ENCODE results near the gene ATP8B4. TPM values are rescaled to one million over a fixed set of nuclear protein-coding genes. Genes with fewer than 3 reads are reported as not detected.

The ATP8B4 gene
- total RNA-seq, 5 donors from 2014 or later (not counting 1 experiment from before 2014, with no cell fraction given), result 0.72 to 2.4 (median 1.3) TPM

DNA sequence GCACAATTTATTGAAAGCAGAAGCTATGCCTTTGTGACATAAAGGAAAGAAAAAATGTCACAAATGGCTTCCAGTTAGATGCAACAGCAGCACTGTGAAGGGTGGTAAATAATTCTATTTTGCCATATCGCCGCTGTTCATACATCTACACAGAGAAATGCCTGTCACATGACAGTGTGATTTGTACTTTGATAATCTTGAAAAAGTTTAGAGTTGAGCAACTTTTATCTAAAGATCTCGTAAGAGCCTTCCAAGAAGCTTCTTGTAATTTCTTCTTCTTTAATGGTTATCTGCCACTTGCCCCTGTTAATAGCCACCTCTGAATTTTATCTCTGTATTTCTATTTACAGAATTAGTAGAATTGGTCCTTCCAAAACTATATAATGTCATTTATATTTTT, 192.3 kb downstream of the ATP8B4 start:
- no peak for ATAC-seq (replicated peaks in 1 of 4)

GRCh38 chr15:49923671-49924070, 195.4 kb downstream of the ATP8B4 start:
- peaks cover 0 to 5% of the 10 kb centered on the region in 2 donors for H3K27me3 Mint-ChIP-seq
- DNase-seq (no peak), ATAC-seq (replicated peaks in 1 of 4) (no peak)
- Histone ChIP-seq H3K4me1 (ENCODE audit: control insufficient read depth in 1 of 2, extremely low read depth in 1 of 2, insufficient read depth in 2 of 2, low read length in 2 of 2) (no peaks in the 10 kb centered on the region), H3K9me3 (no peaks in the 10 kb centered on the region), H3K27me3 (replicated peaks in 1 of 2; ENCODE audit: control insufficient read depth in 2 of 2, extremely low read depth in 1 of 2, insufficient read depth in 2 of 2, low read length in 1 of 2) (no peaks in the 10 kb centered on the region), H3K4me3 (ENCODE audit: control insufficient read depth in 1 of 2, extremely low read depth in 1 of 2, low read length in 1 of 2) (no peak overlapping the region), H3K36me3 (ENCODE audit: control insufficient read depth in 2 of 2, extremely low read depth in 1 of 2, insufficient read depth in 1 of 2, low read length in 1 of 2) (no peaks in the 10 kb centered on the region), H3K27ac (ENCODE audit: low read length) (no peak overlapping the region)
- H3K36me3 Mint-ChIP-seq, result no peaks in the 10 kb centered on the region
- CTCF ChIA-PET, result no interaction called here
- no peaks in the 10 kb centered on the region for H3K4me1 Mint-ChIP-seq
- POLR2A ChIA-PET, result no interaction called here
- H3K27ac Mint-ChIP-seq, result no peak overlapping the region
- 90% methylated on average over 2 of the region's 2 CpGs for WGBS (ENCODE audit: insufficient coverage)
- H3K4me3 Mint-ChIP-seq, result no peak overlapping the region
- H3K9me3 Mint-ChIP-seq, result no peaks in the 10 kb centered on the region

More for the DNA sequence above, 192.3 kb downstream of the ATP8B4 start:
- no peak overlapping the region for H3K27ac Mint-ChIP-seq
- no peaks in the 10 kb centered on the region for H3K4me1 Mint-ChIP-seq
- WGBS (ENCODE audit: insufficient coverage), result no CpG with 5 or more reads among the region's 3 CpGs
- Histone ChIP-seq H3K4me3 (ENCODE audit: control insufficient read depth in 1 of 2, extremely low read depth in 1 of 2, low read length in 1 of 2) (no peak overlapping the region), H3K27me3 (replicated peaks in 1 of 2; ENCODE audit: control insufficient read depth in 2 of 2, extremely low read depth in 1 of 2, insufficient read depth in 2 of 2, low read length in 1 of 2) (no peaks in the 10 kb centered on the region), H3K36me3 (ENCODE audit: control insufficient read depth in 2 of 2, extremely low read depth in 1 of 2, insufficient read depth in 1 of 2, low read length in 1 of 2) (no peaks in the 10 kb centered on the region), H3K9me3 (no peaks in the 10 kb centered on the region), H3K4me1 (ENCODE audit: control insufficient read depth in 1 of 2, extremely low read depth in 1 of 2, insufficient read depth in 2 of 2, low read length in 2 of 2) (no peaks in the 10 kb centered on the region), H3K27ac (ENCODE audit: low read length) (no peak overlapping the region)
- CTCF ChIA-PET, result no interaction called here
- H3K4me3 Mint-ChIP-seq, result no peak overlapping the region
- no peaks in the 10 kb centered on the region for H3K36me3 Mint-ChIP-seq
- POLR2A ChIA-PET, result no interaction called here
- peaks cover 0 to 5% of the 10 kb centered on the region in 2 donors for H3K27me3 Mint-ChIP-seq
- DNase-seq, result no peak
- no peaks in the 10 kb centered on the region for H3K9me3 Mint-ChIP-seq

DNA sequence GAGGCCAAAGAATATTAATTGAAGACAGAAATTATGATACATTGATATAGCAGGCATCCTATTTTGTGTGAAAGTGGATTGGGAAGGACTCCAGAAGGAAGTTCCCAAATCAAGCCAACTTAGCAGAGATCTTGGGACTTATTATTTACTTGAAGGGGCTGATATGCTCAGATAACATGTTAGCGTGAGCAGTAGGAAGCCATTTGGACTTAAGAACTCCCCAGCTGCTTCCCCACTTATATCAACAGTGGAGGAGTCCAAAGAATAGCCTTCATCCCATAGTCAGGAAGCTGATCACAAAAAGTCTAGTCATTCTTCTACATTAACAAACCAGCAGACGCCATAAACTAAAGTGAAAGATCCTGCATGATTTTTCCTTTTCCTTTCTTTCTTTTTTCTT, 200.0 kb downstream of the ATP8B4 start:
- no peaks in the 10 kb centered on the region for H3K27me3 ChIP-seq (replicated peaks in 1 of 2; ENCODE audit: control insufficient read depth in 2 of 2, extremely low read depth in 1 of 2, insufficient read depth in 2 of 2, low read length in 1 of 2)
- DNase-seq (no peak), ATAC-seq (replicated peaks in 1 of 4) (no peak)
- H3K27me3 Mint-ChIP-seq, result no peaks in the 10 kb centered on the region
- H3K4me3 Mint-ChIP-seq, result no peak overlapping the region
- 100% methylated on average over 1 of the region's 2 CpGs for WGBS (ENCODE audit: insufficient coverage)
- no peak overlapping the region for H3K27ac Mint-ChIP-seq
- CTCF ChIA-PET, result no interaction called here
- H3K4me1 ChIP-seq (ENCODE audit: control insufficient read depth in 1 of 2, extremely low read depth in 1 of 2, insufficient read depth in 2 of 2, low read length in 2 of 2), result no peaks in the 10 kb centered on the region
- H3K9me3 Mint-ChIP-seq, result no peaks in the 10 kb centered on the region
- POLR2A ChIA-PET, result no interaction called here
- H3K4me3 ChIP-seq (ENCODE audit: control insufficient read depth in 1 of 2, extremely low read depth in 1 of 2, low read length in 1 of 2), result no peak overlapping the region
- no peaks in the 10 kb centered on the region for H3K4me1 Mint-ChIP-seq
- H3K27ac ChIP-seq (ENCODE audit: low read length), result no peak overlapping the region
- H3K36me3 ChIP-seq (ENCODE audit: control insufficient read depth in 2 of 2, extremely low read depth in 1 of 2, insufficient read depth in 1 of 2, low read length in 1 of 2), result no peaks in the 10 kb centered on the region
- no peaks in the 10 kb centered on the region for H3K9me3 ChIP-seq
- no peaks in the 10 kb centered on the region for H3K36me3 Mint-ChIP-seq

- H3K36me3 Mint-ChIP-seq, result no peaks in the 10 kb centered on the region
- ChIA-PET POLR2A (no interaction called here), CTCF (no interaction called here)
- H3K27ac Mint-ChIP-seq, result no peak overlapping the region
- H3K27ac ChIP-seq (ENCODE audit: low read length), result no peak overlapping the region
- H3K4me3 Mint-ChIP-seq, result no peak overlapping the region
- DNase-seq, result no peak
- H3K36me3 ChIP-seq (ENCODE audit: control insufficient read depth in 2 of 2, extremely low read depth in 1 of 2, insufficient read depth in 1 of 2, low read length in 1 of 2), result no peaks in the 10 kb centered on the region
- H3K9me3 Mint-ChIP-seq, result peaks cover 0 to 1% (median 0%) of the 10 kb centered on the region in 3 donors
- no peak for ATAC-seq (replicated peaks in 1 of 4)
- H3K4me3 ChIP-seq (ENCODE audit: control insufficient read depth in 1 of 2, extremely low read depth in 1 of 2, low read length in 1 of 2), result no peak overlapping the region
- H3K4me1 ChIP-seq (ENCODE audit: control insufficient read depth in 1 of 2, extremely low read depth in 1 of 2, insufficient read depth in 2 of 2, low read length in 2 of 2), result no peaks in the 10 kb centered on the region
- no peaks in the 10 kb centered on the region for H3K4me1 Mint-ChIP-seq
- 80% methylated on average over 1 of the region's 1 CpG for WGBS (ENCODE audit: insufficient coverage)
- H3K9me3 ChIP-seq, result no peaks in the 10 kb centered on the region
- no peaks in the 10 kb centered on the region for H3K27me3 Mint-ChIP-seq
- H3K27me3 ChIP-seq (replicated peaks in 1 of 2; ENCODE audit: control insufficient read depth in 2 of 2, extremely low read depth in 1 of 2, insufficient read depth in 2 of 2, low read length in 1 of 2), result no peaks in the 10 kb centered on the region
Observed at GRCh38 chr15:49918121-49918520, 200.9 kb downstream of the ATP8B4 start.

- ATAC-seq (replicated peaks in 1 of 4), result no peak
- POLR2A ChIA-PET, result no interaction called here
- H3K36me3 Mint-ChIP-seq, result no peaks in the 10 kb centered on the region
Observed at GRCh38 chr15:49916998-49917397, 202.0 kb downstream of the ATP8B4 start.

GRCh38 chr15:49915822-49916221, 203.2 kb downstream of the ATP8B4 start:
- no CpG with 5 or more reads among the region's 5 CpGs for WGBS (ENCODE audit: insufficient coverage)
- DNase-seq (no peak), ATAC-seq (replicated peaks in 1 of 4) (no peak)
- POLR2A ChIA-PET, result interaction anchor here in 1 of 2 donors (0.7 kb wide), 1 partner anchor 419 kb away, joined by 3 read pairs; no protein-coding TSS in a partner anchor
- H3K4me1 Mint-ChIP-seq, result no peaks in the 10 kb centered on the region
- no peak overlapping the region for H3K4me3 Mint-ChIP-seq
- Histone ChIP-seq H3K4me3 (ENCODE audit: control insufficient read depth in 1 of 2, extremely low read depth in 1 of 2, low read length in 1 of 2) (no peak overlapping the region), H3K36me3 (ENCODE audit: control insufficient read depth in 2 of 2, extremely low read depth in 1 of 2, insufficient read depth in 1 of 2, low read length in 1 of 2) (no peaks in the 10 kb centered on the region), H3K27me3 (replicated peaks in 1 of 2; ENCODE audit: control insufficient read depth in 2 of 2, extremely low read depth in 1 of 2, insufficient read depth in 2 of 2, low read length in 1 of 2) (no peaks in the 10 kb centered on the region), H3K27ac (ENCODE audit: low read length) (no peak overlapping the region), H3K9me3 (no peaks in the 10 kb centered on the region), H3K4me1 (ENCODE audit: control insufficient read depth in 1 of 2, extremely low read depth in 1 of 2, insufficient read depth in 2 of 2, low read length in 2 of 2) (no peaks in the 10 kb centered on the region)
- H3K9me3 Mint-ChIP-seq, result peaks cover 0 to 9% (median 6%) of the 10 kb centered on the region in 3 donors
- H3K27me3 Mint-ChIP-seq, result no peaks in the 10 kb centered on the region
- H3K27ac Mint-ChIP-seq, result no peak overlapping the region
- H3K36me3 Mint-ChIP-seq, result no peaks in the 10 kb centered on the region
- CTCF ChIA-PET, result interaction anchor here in 1 of 2 donors (0.7 kb wide), 2 partner anchors 26 to 336 kb away, joined by 3 to 4 read pairs; no protein-coding TSS in a partner anchor

More at GRCh38 chr15:49916998-49917397, 202.0 kb downstream of the ATP8B4 start:
- Histone ChIP-seq H3K9me3 (no peaks in the 10 kb centered on the region), H3K36me3 (ENCODE audit: control insufficient read depth in 2 of 2, extremely low read depth in 1 of 2, insufficient read depth in 1 of 2, low read length in 1 of 2) (no peaks in the 10 kb centered on the region), H3K27ac (ENCODE audit: low read length) (no peak overlapping the region), H3K27me3 (replicated peaks in 1 of 2; ENCODE audit: control insufficient read depth in 2 of 2, extremely low read depth in 1 of 2, insufficient read depth in 2 of 2, low read length in 1 of 2) (no peaks in the 10 kb centered on the region), H3K4me3 (ENCODE audit: control insufficient read depth in 1 of 2, extremely low read depth in 1 of 2, low read length in 1 of 2) (no peak overlapping the region), H3K4me1 (ENCODE audit: control insufficient read depth in 1 of 2, extremely low read depth in 1 of 2, insufficient read depth in 2 of 2, low read length in 2 of 2) (no peaks in the 10 kb centered on the region)
- no CpG with 5 or more reads among the region's 2 CpGs for WGBS (ENCODE audit: insufficient coverage)
- Mint-ChIP-seq H3K4me3 (no peak overlapping the region), H3K27me3 (no peaks in the 10 kb centered on the region), H3K4me1 (no peaks in the 10 kb centered on the region), H3K27ac (no peak overlapping the region), H3K9me3 (peaks cover 0 to 4% (median 2%) of the 10 kb centered on the region in 3 donors)
- CTCF ChIA-PET, result no interaction called here
- DNase-seq, result no peak

GRCh38 chr15:49908933-49909295, 210.1 kb downstream of the ATP8B4 start:
- Histone ChIP-seq H3K27ac (ENCODE audit: low read length) (no peak overlapping the region), H3K9me3 (no peaks in the 10 kb centered on the region), H3K36me3 (ENCODE audit: control insufficient read depth in 2 of 2, extremely low read depth in 1 of 2, insufficient read depth in 1 of 2, low read length in 1 of 2) (no peaks in the 10 kb centered on the region), H3K27me3 (replicated peaks in 1 of 2; ENCODE audit: control insufficient read depth in 2 of 2, extremely low read depth in 1 of 2, insufficient read depth in 2 of 2, low read length in 1 of 2) (peaks cover 0 to 10% of the 10 kb centered on the region in 2 experiments), H3K4me1 (ENCODE audit: control insufficient read depth in 1 of 2, extremely low read depth in 1 of 2, insufficient read depth in 2 of 2, low read length in 2 of 2) (no peaks in the 10 kb centered on the region), H3K4me3 (ENCODE audit: control insufficient read depth in 1 of 2, extremely low read depth in 1 of 2, low read length in 1 of 2) (no peak overlapping the region)
- H3K4me3 Mint-ChIP-seq, result no peak overlapping the region
- H3K27ac Mint-ChIP-seq, result no peak overlapping the region
- 82% methylated on average over 4 of the region's 4 CpGs for WGBS (ENCODE audit: insufficient coverage)
- H3K36me3 Mint-ChIP-seq, result no peaks in the 10 kb centered on the region
- POLR2A ChIA-PET, result no interaction called here
- DNase-seq, result no peak
- H3K9me3 Mint-ChIP-seq, result peaks cover 4 to 22% (median 13%) of the 10 kb centered on the region in 3 donors
- peaks cover 6 to 11% of the 10 kb centered on the region in 2 donors for H3K27me3 Mint-ChIP-seq
- CTCF ChIA-PET, result no interaction called here
- H3K4me1 Mint-ChIP-seq, result no peaks in the 10 kb centered on the region
- no peak for ATAC-seq (replicated peaks in 1 of 4)

All from T-cell (primary cell).